ENCODE data around the gene EXOC5.

- no peak for TF ChIP-seq POLR2A (IDR thresholded peaks at IDR 0.05)
- TF ChIP-seq CTCF (IDR thresholded peaks at IDR 0.05), result no peak
- no peak for TF ChIP-seq EP300 (IDR thresholded peaks at IDR 0.05)
Measured at GRCh38 chr14:57212919-57213318, 55.8 kb downstream of the EXOC5 start.

Measured in tibial nerve (tissue), 4 donors.